Parathyroid adenoma (tissue), 2 donors: ENCODE results near the gene OSBPL8.
"Not testable (repeated sequence)": the region's sequence is repeated elsewhere in the genome, so short reads cannot be mapped to it uniquely, and the experiment has no call there.

Experiments used
- H2AFZ ChIP-seq: fragments of 300-600 bp; sonication (generic); one replicate; pipeline ENCODE4 v1.7.0; 2017; ENCODE audit warnings: antibody characterized with exemption, mild to moderate bottlenecking
- H3K27ac ChIP-seq: fragments of 300-600 bp; sonication (generic); one replicate; pipeline ENCODE4 v1.7.0; 2017
- H3K27me3 ChIP-seq: fragments of 300-600 bp; sonication (generic); one replicate; pipeline ENCODE4 v1.7.0; 2017; ENCODE audit warnings: low read length; ENCODE audit not compliant: control insufficient read depth, insufficient read depth
- H3K36me3 ChIP-seq: fragments of 300-600 bp; sonication (generic); one replicate; pipeline ENCODE4 v1.7.0; 2017; ENCODE audit warnings: low read length; ENCODE audit not compliant: control insufficient read depth, insufficient read depth
- H3K4me1 ChIP-seq: fragments of 300-600 bp; sonication (generic); one replicate; pipeline ENCODE4 v1.7.0; 2017; ENCODE audit warnings: control low read depth
- H3K4me2 ChIP-seq: fragments of 300-600 bp; sonication (generic); one replicate; pipeline ENCODE4 v1.7.0; 2017; ENCODE audit warnings: low read length
- H3K4me3 ChIP-seq: fragments of 300-600 bp; sonication (generic); one replicate; pipeline ENCODE4 v1.7.0; 2017; ENCODE audit warnings: low read depth, low read length
- H3K79me2 ChIP-seq: fragments of 300-600 bp; sonication (generic); one replicate; pipeline ENCODE4 v1.7.0; 2017; ENCODE audit warnings: control low read depth
- H3K9ac ChIP-seq: fragments of 300-600 bp; sonication (generic); one replicate; pipeline ENCODE4 v1.7.0; 2017; ENCODE audit warnings: mild to moderate bottlenecking
- H3K9me3 ChIP-seq: fragments of 300-600 bp; sonication (generic); one replicate; pipeline ENCODE4 v1.7.0; 2017; ENCODE audit warnings: low read length; ENCODE audit not compliant: control insufficient read depth
- CTCF ChIP-seq: fragments of 300-600 bp; sonication (generic); IDR thresholded peaks from one replicate; pipeline ENCODE4 v1.7.0; 2017; ENCODE audit warnings: antibody characterized with exemption, mild to moderate bottlenecking
- donor health status: primary hyperparathyroidism.

The OSBPL8 gene

GRCh38 chr12:76515271-76515670 is 44.3 kb downstream of the OSBPL8 start:
- Histone ChIP-seq H3K9me3 (no peaks in the 10 kb centered on the region), H3K27ac (no peak overlapping the region), H2AFZ (no peak overlapping the region), H3K79me2 (peaks cover 36% of the 10 kb centered on the region), H3K36me3 (no peaks in the 10 kb centered on the region), H3K4me2 (no peak overlapping the region), H3K27me3 (no peaks in the 10 kb centered on the region), H3K9ac (no peak overlapping the region), H3K4me1 (no peaks in the 10 kb centered on the region), H3K4me3 (no peak overlapping the region)
- no peak for TF ChIP-seq CTCF

GRCh38 chr12:76511116-76511716 is 48.4 kb downstream of the OSBPL8 start:
- not testable (repeated sequence) for H3K9me3 ChIP-seq, H3K27me3 ChIP-seq, H3K4me2 ChIP-seq, H3K4me3 ChIP-seq, H3K36me3 ChIP-seq, H3K27ac ChIP-seq, H3K9ac ChIP-seq, H3K4me1 ChIP-seq, H2AFZ ChIP-seq
- peaks cover 15% of the 10 kb centered on the region for H3K79me2 ChIP-seq

- Histone ChIP-seq H3K27me3 (no peaks in the 10 kb centered on the region), H3K27ac (no peak overlapping the region), H3K9ac (no peak overlapping the region), H3K4me3 (no peak overlapping the region), H3K9me3 (no peaks in the 10 kb centered on the region), H3K4me2 (no peak overlapping the region), H3K79me2 (peaks cover 6% of the 10 kb centered on the region), H2AFZ (no peak overlapping the region), H3K36me3 (no peaks in the 10 kb centered on the region), H3K4me1 (no peaks in the 10 kb centered on the region)
- TF ChIP-seq CTCF: no peak
Observed at GRCh38 chr12:76508128-76508980, 51.2 kb downstream of the OSBPL8 start.

- no peaks in the 10 kb centered on the region for H3K36me3 ChIP-seq
- H3K4me2 ChIP-seq: no peak overlapping the region
- H3K9ac ChIP-seq: no peak overlapping the region
- peaks cover 11% of the 10 kb centered on the region for H3K79me2 ChIP-seq
- TF ChIP-seq CTCF: no peak
- no peaks in the 10 kb centered on the region for H3K9me3 ChIP-seq
- no peaks in the 10 kb centered on the region for H3K27me3 ChIP-seq
- H3K4me1 ChIP-seq: no peaks in the 10 kb centered on the region
- no peak overlapping the region for H2AFZ ChIP-seq
- no peak overlapping the region for H3K4me3 ChIP-seq
- H3K27ac ChIP-seq: no peak overlapping the region
Observed at GRCh38 chr12:76506149-76506548, 53.4 kb downstream of the OSBPL8 start.

- Histone ChIP-seq H3K9ac (no peak overlapping the region), H2AFZ (no peak overlapping the region), H3K4me1 (no peaks in the 10 kb centered on the region), H3K27me3 (no peaks in the 10 kb centered on the region), H3K4me3 (no peak overlapping the region), H3K36me3 (no peaks in the 10 kb centered on the region), H3K4me2 (no peak overlapping the region), H3K79me2 (peaks cover 11% of the 10 kb centered on the region), H3K9me3 (no peaks in the 10 kb centered on the region), H3K27ac (no peak overlapping the region)
- no peak for TF ChIP-seq CTCF
Observed at GRCh38 chr12:76505050-76505449, 54.5 kb downstream of the OSBPL8 start.
